Hippocampal formation (tissue), 2 donors: ENCODE data around the gene VKORC1.

Experiments used
- DNase-seq, 2 donors: peaks; one replicate each; lab custom pipeline; 2025; lab: John Stamatoyannopoulos, UW

The VKORC1 gene

GRCh38 chr16:31130336-31130891, 35.8 kb upstream of the VKORC1 start:
- DNase-seq, result no peak

- peak in 1 of 2 donors; percentile 17 for DNase-seq
Measured at GRCh38 chr16:31129568-31130335, 35.2 kb upstream of the VKORC1 start.

GRCh38 chr16:31128711-31129567, 34.3 kb upstream of the VKORC1 start:
- DNase-seq, result peak in 1 of 2 donors; percentile 9

GRCh38 chr16:31127182-31127581, 32.6 kb upstream of the VKORC1 start:
- no peak for DNase-seq

- no peak for DNase-seq
Measured at GRCh38 chr16:31125844-31126243, 31.2 kb upstream of the VKORC1 start.

- DNase-seq, result no peak
Measured at GRCh38 chr16:31120129-31120528, 25.5 kb upstream of the VKORC1 start.

- no peak for DNase-seq
Measured at GRCh38 chr16:31118223-31119155, 23.9 kb upstream of the VKORC1 start.

GRCh38 chr16:31117384-31118222, 23.0 kb upstream of the VKORC1 start, which contains the start of gene KAT8:
Gene KAT8 (plus strand): TSS chr16:31117664. CDS start chr16:31117682, 18 bp downstream.
- peak; percentile 93 to 95 for DNase-seq

GRCh38 chr16:31114468-31114867, 19.9 kb upstream of the VKORC1 start:
- no peak for DNase-seq

GRCh38 chr16:31113121-31114120, 18.8 kb upstream of the VKORC1 start:
- DNase-seq, result peak in 1 of 2 donors; percentile 8

GRCh38 chr16:31112711-31113110, 18.1 kb upstream of the VKORC1 start:
- no peak for DNase-seq

GRCh38 chr16:31111881-31112466, 17.4 kb upstream of the VKORC1 start:
- DNase-seq, result no peak

GRCh38 chr16:31110106-31111034, 15.8 kb upstream of the VKORC1 start:
- DNase-seq, result no peak

- no peak for DNase-seq
Measured at GRCh38 chr16:31109622-31110021, 15.0 kb upstream of the VKORC1 start.

GRCh38 chr16:31108794-31109558, 14.4 kb upstream of the VKORC1 start:
- no peak for DNase-seq

- DNase-seq, result peak; percentile 32 to 53
Measured at GRCh38 chr16:31108035-31108793, 13.6 kb upstream of the VKORC1 start, which contains the start of gene BCKDK. Gene BCKDK (plus strand): TSS chr16:31108386. CDS start chr16:31109224, 838 bp downstream.
